HuH-7 (cell line): ENCODE data around the gene NAT8L.

ENCODE experiments used
- DNase-seq: peaks from one replicate; pipeline ENCODE4 v3.0.0; 2011; ENCODE audit warnings: low spot score

Gene NAT8L

GRCh38 chr4:2095236-2096072 lies 36.3 kb downstream of the NAT8L start:
- no peak for DNase-seq

GRCh38 chr4:2096073-2096609 lies 37.0 kb downstream of the NAT8L start:
- DNase-seq, result no peak

- no peak for DNase-seq
These were observed 42.4 kb downstream of the NAT8L start for GRCh38 chr4:2101346-2102044.

GRCh38 chr4:2102045-2102883 lies 43.1 kb downstream of the NAT8L start:
- DNase-seq, result no peak

DNA sequence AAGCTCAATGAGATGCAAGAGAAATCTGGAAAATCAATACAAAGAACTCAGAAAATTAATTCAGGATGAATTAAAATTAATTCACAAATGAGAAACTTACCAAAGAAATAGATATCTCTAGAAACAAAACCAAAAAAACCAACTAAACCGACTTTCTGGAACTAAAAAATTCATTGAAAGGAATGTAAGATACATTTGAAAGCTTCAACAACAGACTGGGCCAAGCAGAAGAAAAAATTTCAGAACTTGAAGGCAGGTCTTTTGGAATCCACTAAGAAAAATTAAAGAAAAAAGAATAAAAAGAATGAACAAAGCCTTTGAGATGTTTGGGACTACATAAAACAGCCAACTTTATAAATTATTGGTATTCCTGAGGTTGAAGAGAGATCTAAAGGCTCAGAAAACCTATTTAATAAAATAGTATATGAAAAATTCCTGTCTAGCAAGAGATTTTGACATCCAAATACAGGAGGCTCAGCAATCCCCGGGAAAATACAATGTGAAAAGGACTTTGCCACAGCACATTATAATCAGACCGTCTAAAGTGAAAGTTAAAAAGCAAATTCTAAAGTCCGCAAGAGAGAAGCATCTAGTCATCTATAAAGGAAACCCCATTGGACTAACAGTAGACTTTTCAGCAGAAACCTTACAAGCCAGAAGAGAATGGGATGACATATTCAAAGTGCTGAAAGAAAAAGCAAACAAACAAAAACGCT lies 44.2 kb downstream of the NAT8L start:
- DNase-seq, result no peak

DNA sequence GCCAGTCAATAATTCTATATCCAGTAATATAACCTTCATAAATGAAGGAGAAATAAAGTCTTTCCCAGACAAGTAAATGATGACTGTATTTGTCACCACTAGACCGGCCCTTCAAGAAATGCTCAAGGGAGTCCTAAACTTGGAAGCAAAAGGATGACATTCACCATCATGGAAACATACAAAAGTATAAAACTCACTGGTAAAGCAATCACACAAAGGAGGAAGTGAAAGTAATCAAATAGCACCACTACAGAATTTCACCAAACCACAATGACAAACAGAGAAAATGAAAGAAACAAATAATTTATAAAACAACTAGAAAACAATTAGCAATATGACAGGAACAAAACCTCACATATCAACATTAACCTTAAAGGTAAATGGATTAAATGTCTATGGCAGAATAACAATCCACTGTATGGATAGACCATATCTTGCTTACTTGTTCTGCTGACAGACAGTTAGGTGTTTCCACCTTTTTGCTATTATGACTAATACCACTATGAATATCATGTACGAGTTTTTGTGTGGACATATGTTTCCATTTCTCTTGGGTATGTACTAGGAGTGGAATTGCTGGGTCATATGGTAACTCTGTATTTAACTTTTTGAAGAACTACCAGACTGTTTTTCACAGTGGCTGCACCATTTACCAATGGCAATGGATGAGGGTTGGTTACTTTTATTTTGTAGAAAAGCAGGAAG lies 44.9 kb downstream of the NAT8L start:
- DNase-seq, result no peak

GRCh38 chr4:2104556-2105345 lies 45.6 kb downstream of the NAT8L start:
- no peak for DNase-seq

- DNase-seq, result no peak
These were observed 46.4 kb downstream of the NAT8L start for GRCh38 chr4:2105559-2105958.

- no peak for DNase-seq
These were observed 57.7 kb downstream of the NAT8L start for GRCh38 chr4:2116687-2117400.
